GM03348 (cell line): ENCODE data around the gene PAOX.
"Not testable (repeated sequence)": the region's sequence is repeated elsewhere in the genome, so short reads cannot be mapped to it uniquely, and the experiment has no call there.

Source experiments
- DNase-seq: peaks from one replicate; pipeline ENCODE4 v3.0.0; 2012; ENCODE audit warnings: low spot score

The PAOX gene

DNA sequence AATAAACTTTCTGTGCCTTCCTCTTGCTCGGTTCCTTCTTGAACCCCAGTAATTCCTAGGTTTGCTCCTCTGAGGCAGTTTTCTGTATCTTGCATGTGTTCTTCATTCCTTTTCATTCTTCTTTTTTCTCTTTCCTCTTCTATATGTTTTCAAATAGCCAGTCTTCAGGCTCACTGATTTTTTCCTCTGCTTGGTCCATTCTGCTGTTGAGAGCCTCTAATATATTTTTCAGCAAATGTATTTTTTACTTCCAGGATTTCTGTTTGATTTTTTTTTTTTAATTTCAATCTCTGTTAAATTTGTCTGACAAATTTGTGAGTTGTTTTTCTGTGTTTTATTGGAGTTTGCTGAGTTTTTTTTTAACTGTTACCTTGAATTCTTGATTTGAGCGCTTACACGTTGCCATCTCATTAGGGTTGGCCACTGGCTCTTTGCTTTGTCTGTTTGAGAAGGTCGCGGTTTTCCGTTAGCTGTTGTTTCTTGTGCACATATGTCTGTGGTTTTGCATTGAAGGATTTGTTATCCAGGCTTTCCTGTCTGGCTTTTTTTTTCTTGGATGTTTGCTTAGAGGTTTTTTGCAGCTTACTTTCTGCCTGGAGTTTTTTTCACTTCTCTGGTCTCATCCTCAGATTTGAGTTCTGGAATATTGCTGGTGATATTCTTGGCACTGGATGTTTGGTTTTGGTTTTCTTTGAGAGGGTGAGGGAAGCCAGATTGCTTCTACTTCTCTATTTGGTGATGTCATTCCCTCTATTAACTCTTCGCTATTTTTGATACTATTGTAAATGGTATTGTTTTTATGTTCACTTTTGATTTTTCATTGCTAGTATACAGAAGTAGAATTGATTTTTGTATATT lies 32.7 kb downstream of the PAOX start:
- no peak for DNase-seq

DNA sequence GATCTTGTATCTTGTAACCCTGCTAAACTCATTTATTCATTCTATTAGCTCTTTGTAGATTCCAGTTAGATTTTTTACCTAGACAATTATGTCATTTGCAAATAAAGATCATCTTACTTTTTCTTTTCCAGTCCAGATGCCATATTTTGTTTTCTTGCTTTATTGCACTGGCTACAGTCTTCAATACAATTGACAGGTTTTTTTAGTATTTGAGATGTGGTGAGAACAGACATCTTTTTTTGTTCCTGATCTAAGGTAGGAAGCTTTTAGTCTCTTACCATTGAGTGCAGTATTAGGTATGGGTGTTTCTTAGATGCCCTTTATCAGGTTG lies 33.3 kb downstream of the PAOX start:
- no peak for DNase-seq

DNA sequence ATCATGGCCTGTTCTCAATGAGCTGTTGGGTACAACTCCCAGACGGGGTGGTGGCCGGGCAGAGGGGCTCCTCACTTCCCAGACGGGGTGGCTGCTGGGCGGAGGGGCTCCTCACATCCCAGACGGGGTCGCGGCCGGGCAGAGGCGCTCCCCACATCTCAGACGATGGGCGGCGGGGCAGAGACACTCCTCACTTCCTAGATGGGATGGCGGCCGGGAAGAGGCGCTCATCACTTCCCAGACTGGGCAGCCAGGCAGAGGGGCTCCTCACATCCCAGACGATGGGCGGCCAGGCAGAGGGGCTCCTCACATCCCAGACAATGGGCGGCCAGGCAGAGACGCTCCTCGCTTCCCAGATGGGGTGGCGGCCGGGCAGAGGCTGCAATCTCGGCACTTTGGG lies 35.3 kb downstream of the PAOX start:
- DNase-seq: not testable (repeated sequence)

DNA sequence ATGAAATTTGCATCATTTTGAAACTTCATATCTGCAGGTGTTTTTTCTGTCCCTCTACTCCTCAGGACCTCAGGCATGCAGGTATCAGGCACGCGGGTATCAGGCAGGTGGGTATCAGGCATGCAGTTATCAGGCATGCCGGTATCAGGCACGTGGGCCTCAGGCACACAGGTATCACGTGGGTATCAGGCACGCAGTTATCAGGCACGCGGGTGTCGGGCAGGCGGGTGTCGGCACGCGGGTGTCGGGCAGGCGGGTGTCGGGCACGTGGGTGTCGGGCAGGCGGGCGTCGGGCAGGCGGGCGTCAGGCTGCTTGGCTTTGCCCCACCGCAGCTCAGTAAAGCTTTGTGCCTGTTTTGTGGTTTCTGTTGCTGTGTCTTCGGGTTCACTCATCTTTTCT lies 36.7 kb downstream of the PAOX start:
- no peak for DNase-seq

DNA sequence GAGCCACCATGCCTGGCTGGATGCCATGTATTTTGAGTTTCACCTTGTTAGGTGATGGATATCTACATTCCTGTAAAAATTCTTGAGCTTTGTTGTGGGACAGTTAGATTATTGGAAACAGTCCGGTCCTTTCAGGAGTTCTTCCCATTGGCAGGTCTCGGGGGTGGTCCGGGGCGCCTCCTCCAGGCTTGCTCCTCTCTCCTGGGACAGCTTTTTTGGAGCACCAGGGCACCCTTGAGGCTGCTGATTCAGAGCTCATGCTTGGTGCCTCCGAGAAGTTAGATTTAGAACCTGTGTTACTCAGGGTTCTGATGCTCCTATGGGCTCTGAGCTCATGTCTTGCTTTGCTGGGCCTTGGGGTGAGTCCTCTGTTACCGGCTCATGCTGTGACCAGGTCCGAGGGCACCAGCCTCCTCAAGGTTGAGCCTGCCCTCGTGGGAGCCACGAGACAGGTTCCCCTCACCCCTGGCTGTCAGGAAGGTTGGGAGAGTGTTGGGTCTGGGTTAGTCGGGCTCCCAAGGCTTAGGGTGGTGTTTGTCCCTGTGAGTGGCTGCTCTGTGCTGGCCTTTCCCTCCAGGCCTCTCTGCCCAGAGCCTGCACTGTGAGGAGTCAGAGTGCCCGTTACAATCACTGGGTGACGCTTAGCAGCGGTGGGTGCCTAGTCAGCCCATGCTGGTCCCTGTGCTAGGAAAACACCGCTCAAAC lies 39.4 kb downstream of the PAOX start:
- no peak for DNase-seq

DNA sequence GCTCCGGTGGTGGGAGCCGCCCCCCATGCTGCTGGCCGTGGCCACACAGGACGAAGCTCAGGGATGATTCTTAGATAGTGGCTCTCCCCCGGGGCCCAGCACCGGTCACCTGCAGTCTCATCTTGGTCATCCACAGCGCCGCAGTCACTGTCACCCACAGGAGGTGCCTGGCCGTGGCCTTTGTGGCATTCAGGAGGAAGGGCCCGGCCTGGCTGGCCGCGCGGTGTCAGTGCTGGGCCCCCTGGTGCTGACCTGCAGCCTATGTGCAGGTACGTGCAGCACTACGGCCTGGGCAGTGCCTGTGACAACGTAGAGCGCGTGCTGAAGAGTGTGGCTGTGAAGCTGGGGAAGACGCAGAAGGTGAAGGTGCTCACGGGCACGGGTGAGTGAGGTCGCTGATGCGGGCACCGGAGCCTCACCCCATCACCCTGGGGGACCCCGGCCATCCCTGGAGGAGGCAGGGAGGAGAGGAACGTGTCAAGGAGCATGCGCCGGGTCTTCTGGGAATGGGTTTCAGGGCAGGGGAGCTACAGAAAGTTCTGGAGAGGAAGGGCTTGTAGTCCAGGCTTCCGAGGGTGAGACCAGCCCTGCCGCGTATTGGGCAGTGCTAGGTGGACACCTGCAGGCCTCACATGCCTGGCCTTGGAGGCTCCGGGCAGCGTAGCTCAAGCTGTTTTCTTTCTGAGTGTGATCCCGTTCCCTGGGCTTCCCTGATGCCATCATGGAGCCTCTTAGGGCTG lies 40.3 kb downstream of the PAOX start:
- no peak for DNase-seq

DNA sequence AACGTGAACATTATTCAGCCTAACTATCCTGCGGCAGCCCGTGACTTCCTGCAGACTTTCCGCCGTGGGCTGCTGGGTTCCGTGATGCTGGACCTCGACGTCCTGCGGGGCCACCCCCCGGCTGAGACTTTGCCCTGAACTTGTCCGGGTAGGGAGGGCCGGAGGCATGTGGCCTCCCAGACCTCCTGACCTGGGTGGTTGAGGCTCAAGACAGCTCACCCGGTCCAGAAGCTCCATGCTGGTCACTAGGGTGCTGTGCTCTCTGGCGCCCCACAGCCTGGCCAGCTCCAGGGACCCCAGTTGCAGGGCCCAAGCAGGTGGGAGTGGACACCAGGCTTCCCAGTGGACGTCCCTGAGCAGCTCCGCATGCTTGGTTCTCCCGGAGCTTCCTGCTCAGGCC lies 41.0 kb downstream of the PAOX start:
- no peak for DNase-seq

DNA sequence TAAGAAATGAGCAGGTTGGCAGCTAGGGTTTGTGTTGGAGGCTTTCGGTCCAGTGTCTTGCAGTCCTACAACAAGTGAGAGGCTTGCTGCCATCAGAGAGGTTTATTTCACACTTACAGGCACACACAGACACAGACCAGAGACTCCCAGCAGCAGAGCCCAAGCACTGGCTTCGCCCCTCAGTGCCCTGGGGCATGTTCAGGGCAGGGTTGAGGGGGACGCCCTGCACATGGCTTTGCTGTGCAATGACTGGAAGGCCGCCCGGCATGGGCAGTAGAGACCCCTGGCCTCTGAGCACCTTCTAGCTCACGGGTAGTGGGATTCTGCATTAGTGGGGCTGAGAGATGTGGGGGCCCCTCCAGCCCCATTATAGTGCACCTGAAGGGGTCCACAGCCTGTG lies 41.5 kb downstream of the PAOX start:
- DNase-seq: no peak

DNA sequence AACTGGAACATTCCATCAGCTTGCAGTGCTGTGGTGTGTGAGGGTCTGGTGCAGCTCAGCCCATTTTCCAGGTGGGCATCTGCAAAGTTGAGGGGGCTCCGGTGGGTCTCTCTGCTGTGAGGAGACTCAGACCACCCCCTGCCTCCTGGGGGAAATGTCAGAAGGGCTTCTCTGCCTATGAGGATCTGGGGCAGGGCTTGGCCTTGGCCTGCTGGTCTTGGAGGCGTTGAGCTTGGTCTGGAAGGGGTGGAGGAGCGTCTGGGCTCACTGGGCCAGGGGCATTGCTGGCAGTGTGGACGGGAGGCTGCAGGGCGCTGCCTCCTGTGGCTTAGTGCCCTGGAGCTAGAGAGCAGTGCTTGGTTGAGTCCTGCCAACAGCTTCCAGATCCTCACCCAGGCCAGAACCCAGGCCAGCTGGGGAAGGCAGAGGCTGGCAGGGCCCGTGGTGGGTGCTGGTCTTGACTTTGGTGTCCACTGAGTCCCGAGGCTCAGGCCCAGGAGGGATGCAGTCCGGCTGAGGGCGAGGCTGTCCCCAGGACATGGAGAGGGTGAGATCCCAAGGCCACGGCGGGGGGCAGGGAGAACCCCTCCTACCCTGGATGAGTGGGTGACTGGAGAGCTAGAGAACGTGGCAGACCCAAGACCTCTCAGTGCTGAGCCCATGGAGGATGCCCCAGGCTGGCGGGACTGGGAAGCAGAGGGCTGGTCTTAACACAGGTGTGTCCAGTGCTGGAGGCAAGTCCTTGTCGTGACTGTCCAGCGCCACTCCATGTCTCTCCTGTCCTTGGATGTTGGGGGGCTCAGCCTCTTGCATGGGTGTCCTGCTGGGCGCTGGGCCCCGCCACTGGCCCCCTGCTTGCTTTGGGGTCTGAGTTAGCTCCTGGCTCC lies 42.5 kb downstream of the PAOX start:
- no peak for DNase-seq

DNA sequence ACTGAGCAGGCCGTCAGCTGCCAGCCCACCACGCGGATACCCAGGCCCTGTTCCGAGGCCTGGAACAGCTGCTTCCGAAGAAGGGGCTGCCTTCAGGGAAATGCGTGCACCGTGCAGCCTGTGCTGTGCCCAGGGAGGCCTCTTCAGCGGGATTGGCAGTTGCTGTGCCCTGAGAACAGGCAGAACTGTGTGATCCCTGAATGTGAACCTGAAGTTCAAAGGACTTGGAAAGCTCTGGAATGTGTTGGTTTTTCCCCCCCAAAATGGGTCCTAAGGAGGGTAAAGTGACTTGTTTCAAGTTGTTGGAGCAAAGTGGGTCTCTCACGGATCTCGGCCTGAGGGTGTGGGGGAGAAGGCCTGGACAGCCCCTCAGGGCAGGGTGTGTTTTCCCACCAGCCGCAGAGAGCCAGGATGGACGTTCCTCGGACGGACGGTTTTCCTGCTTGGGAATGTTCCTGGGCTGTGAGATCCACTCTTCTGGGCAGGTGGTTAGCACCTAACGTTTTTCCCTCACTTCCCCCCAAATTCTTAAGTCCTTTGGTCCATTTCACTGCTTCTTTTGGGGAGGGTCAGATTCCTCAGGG lies 43.3 kb downstream of the PAOX start:
- no peak for DNase-seq

DNA sequence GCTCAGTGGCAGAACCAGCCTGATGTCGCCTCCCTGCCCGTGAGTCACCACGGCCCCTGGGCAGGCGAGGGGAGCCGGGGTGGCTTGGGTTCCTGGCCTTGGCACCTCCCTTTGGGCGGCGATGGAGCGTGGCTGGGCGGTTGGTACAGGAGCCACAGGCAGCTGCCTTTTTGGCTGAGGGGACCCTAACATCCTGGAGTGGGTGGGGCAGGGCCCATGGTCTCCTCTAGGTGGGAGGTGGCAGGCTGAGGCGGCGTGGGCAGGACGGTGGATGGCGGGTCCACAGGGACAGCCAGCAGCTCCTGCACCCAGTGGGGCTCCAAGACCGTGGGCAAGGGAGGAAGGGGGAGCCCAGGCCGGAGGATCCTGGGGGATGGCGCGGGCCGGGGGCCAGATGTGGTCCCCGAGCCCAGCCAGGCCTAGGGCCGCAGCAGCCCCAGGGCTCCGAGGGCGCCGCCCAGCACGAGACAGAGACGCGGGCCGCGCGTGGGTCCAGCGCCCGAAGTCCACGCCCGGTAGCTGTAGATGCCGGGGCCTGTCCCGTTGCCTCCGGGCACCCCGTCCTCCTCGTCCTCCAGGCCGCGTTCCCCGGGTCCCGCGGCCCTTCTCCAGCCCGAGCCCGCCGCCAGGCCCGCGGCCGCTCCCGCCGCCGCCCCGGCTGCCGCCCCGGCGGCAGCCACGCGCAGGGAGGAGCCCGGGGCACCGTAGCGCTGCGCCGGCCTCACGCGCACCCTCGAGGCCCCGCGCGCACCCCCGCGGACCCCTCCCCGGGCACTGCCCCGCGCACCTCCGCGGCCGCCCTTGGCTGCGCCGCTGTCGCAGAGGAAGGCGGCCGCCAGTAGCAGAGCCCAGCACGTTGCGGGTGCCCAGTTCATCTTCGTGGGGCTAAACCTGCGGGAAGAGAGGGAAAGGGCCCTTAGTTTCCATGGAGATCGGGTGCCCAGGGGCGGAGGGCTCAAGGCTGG lies 44.0 kb downstream of the PAOX start:
- DNase-seq: peak; percentile 49

DNA sequence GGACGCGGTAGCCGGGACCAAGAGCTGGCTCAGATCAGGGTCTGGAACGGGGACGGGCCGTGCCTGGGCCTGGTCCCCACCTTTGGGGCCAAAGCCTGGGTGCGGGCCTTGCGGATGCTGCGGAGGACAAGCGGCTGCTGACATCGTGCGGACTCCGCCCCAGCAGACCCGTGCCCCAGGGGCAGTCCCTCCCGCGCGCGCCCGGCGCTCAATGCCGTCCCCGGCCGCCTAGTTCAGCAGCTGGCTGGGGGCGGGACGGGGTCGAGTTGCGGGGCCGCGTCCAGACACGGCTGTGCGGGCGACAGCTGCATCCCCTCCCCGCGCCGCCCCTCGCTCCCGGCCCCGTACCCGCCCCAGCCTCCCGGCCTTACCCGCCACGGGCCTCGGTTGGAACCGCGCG lies 45.0 kb downstream of the PAOX start:
- not testable (repeated sequence) for DNase-seq

DNA sequence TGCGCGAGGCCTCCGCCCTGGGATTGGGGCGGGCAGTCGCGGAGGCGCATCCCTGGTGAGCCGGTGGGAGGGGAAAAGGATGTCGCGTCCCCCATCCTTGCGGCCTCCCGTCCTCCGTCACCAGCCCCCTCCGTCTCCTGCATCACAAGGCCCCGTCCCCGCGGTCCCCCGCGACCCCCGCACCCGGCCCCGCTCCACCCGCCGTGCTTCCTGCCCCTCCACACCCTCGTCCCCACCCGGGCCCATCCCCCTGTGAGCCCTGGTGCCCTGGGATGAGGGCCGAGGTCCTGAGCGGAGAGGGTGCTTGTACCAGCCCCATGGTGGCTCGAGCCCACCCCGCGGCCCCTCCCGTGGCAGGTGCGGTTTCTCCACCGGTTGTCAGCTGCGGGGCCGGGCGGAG lies 45.5 kb downstream of the PAOX start, which contains the start of gene SPRN:
Gene SPRN (minus strand): TSS at position 25 of the 400 bp plus-strand sequence. CDS start 944 bp downstream, outside the sequence.
- DNase-seq: not testable (repeated sequence)

DNA sequence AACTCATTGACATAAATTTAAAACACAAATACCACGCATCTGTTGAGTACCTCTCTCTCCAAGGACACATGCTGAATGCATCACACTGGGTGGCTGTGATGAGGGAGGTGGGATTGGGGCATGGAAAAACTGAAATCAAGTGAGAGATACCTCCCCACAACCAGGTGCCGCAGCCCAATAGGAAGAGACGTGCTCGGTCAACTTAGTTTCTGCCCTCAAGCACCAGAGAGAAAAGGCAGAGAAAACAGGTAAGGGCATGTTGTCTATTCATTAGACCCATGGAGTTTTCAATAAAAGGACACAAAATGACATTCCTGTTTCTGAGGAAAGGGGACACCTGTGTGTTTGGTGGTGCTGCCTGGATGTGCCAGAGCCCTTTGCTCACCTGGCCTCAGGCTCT lies 50.5 kb downstream of the PAOX start:
- DNase-seq: not testable (repeated sequence)

DNA sequence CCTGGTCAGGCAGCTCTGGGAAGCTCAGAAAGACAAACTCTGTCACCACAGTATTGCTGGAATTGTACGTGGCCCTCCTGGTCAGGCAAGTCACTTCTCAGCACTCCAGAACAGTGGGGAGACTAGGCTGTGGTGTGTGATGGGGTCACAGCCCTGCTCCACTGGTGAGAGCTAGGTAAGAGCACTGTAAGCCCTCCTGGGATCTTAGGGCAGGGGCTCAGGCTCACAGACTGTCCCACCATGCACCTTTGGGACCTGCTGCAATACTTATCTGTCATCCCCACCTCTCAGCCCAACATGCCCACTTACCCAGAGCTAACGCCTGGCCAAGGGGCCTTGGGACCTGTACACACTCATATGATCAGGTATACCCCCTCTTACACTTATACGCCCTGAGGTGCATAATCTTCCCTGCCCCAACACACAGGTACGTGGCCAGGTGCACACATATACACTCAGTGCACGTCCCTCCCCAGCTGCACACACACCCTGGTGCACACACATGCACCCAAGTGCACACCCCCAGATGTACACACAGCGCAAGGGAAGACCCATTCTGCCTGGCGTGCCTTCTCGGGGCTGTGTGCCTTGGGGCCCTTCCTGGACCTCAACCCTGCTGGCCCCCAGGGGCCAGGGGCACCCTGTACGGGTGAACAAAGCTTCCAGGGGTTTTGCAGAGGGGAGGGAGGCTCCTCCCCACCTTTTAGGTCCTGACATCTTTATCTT lies 53.0 kb downstream of the PAOX start:
- not testable (repeated sequence) for DNase-seq

DNA sequence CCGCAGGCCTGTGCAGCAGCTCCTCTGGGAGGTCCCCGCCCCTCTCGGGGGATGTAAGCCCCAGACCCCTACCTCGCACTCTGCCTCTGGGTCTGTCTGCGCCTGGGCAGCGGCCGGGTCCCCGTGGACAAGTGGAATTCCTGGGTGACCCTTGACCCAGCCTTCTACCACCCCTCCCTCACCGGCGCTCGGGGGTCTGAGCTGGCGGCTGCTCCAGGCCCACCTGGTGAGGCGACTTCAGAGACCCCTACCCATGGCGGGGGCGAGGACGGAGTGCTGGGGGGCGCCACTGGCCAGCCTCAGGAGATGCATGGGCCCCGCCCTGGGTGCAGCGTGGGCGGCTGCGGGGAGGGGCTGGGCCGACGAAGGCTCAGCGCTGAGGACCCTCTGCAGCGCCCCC lies 53.7 kb downstream of the PAOX start:
- not testable (repeated sequence) for DNase-seq

DNA sequence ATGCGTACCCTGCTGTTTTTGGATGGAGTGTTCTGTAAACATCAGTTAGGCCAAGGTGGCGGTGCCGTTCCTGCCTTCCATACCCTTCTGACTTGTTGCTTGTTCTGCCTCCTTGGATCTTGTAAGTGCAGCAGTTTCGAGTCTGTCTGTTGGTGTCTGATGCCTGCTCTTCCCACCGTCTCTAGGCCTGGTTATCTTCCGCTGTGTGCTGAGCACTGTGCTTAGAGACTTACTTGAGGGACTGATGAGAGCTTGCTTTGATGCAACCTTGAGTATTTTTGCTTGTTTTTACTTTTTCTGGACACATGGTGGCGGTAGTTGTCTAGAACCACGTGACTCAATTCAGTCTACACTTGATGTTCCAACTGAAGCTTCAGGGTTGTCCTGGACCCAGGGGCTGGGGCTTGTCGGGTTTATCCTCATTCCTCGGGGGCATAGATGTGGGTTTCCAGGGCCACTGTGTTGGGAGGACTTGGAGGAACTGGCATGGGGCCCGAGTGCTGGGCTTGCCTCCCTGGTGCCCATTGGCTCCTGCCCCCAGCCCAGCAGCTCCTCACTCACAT lies 59.7 kb downstream of the PAOX start:
- DNase-seq: peak; percentile 34

DNA sequence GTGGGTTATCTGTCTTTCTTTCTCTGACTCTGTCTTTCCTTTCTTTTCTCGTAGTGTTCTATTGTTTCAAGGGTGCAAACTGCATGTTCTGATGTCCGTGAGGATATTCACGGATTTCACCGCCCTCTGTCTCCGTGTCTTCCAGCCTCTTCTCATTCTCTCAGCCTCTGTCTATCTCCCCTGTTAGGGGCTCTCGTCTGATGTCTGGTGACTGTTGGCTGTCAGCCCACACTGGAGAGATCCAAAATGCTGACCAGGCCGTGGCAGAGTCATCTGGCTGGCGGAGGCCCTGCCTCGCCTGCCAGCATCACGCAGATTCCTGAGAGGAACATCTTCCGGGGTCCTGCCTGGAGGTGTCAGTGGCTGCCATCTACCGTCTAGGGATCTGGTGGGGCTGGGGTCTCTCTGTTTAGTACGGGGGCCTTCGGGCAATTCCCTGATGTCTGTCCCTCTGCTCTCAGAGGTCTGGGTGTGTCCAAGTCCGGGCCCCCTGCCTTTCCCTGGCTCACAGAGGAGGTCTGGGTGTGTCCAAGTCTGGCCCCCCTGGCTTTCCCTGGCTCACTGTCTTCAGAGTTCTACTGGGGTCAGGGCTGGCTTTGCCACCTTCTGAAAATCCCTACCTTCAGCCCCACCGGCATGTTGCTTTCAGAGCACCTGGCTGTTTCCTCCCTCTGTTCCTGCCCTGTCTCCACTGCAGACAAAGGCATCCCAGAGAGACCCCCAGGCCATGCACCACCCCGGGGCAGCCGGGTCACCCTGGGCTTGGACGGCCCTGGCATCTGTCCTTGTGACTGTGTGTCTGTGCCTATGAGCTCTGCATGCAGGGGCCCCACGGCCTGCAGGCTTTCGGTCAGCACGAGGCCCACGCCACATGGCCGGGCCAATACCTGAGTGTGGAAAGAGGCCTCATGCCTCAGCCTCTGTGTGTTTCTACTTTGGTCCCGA lies 60.7 kb downstream of the PAOX start:
- DNase-seq: peak; percentile 3
